Right ventricle myocardium inferior (tissue), 1 donor: ENCODE measurements around the gene ANO6. TPM values are rescaled to one million over a fixed set of nuclear protein-coding genes. Genes with fewer than 3 reads are reported as not detected.
"Not testable (repeated sequence)": the region's sequence is repeated elsewhere in the genome, so short reads cannot be mapped to it uniquely, and the experiment has no call there.

Experiments used
- ATAC-seq: fragments of 200-7000 bp; cut with Tn5 transposase; one replicate; pipeline ENCODE4 v1.9.1; 2020; ENCODE audit warnings: mild to moderate bottlenecking, moderate library complexity
- DNase-seq: peaks from one replicate; pipeline ENCODE4 v3.0.0; 2021; ENCODE audit errors: missing footprints
- intact Hi-C: fragments of 100-400 bp; cut with DNase I; formaldehyde crosslinking; loops from one replicate; pipeline ENCODE4 v1.11.0; 2022
- total RNA-seq: library from RNA; stranded (reverse); fragmentation: NEBNext Ultra II Directional; extraction: Animal tissue kit (Norgen Biotek cat#: 25700); gene quantifications from one replicate; pipeline ENCODE4 v1.2.1, GENCODE V29; 2021
- donor health status: DM: no; HTN: yes; CAD: no; lungs with severe emphysema.

The ANO6 gene
- total RNA-seq, 1 donor from 2014 or later: 49.0 TPM

DNA sequence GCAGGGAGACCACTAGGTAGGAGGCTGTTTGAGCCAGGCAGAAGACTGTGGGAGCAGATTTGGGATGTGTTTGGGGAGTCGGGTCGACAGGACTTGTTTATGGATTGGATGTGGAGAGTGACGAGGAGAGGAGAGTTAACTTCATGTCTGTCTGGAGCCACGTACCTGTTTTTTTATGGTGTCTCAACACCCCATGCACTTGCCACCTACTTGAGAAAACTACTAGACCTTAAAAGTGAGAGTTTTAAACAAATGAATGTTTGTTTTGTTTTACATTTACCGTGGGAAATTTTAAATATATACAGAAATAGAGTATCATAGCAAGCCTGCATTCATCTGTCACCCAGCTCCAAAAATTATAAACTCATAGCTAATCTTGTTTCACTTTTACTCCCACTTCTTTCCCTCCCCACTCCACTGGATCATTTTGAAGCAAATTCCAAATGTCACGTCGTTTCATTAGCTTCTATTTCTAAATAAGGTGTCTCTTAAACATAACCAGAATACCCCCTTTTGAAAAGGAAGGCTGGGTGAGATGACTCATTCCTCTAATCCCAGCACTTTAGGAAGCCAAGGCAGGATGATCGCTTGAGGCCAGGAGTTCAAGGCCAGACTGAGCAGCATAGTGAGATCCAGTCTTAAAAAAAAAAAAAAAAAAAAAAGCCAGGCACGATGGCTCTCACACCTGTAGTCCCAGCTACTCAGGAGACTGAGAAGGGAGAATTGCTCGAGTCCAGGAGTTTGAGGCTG, 136.2 kb downstream of the ANO6 start:
- ATAC-seq (no peak), DNase-seq (no peak)
- intact Hi-C loops: no loop called here

GRCh38 chr12:45353944-45354343, 138.0 kb downstream of the ANO6 start:
- intact Hi-C loops: no loop called here
- no peak for ATAC-seq
- no peak for DNase-seq

- ATAC-seq (no peak), DNase-seq (no peak)
- intact Hi-C loops: no loop called here
Observed at GRCh38 chr12:45354399-45354798, 138.5 kb downstream of the ANO6 start.

DNA sequence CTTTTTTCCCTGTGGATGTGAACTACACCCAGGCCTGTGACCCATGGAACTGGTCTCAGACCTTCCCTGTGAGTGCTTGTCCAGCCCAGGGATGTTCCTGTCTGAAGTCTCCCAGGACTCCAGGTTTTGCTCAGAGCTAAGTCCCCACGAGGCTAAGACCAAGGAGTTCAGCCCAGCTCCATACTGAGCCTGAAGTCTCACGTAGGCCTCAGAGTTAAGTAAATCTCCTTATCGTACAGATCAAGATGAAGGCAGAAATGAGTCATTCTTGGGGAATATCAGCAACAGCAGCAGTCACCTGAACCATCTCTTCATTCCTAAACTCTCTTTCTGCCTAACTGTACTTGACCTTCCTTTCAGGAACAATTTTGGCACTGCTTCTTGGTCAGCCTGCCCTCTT, 139.8 kb downstream of the ANO6 start:
- ATAC-seq: no peak
- DNase-seq: no peak
- intact Hi-C loops: no loop called here

GRCh38 chr12:45356822-45357538, 141.1 kb downstream of the ANO6 start:
- DNase-seq (no peak), ATAC-seq (peak; percentile 13)
- intact Hi-C loops: no loop called here

DNA sequence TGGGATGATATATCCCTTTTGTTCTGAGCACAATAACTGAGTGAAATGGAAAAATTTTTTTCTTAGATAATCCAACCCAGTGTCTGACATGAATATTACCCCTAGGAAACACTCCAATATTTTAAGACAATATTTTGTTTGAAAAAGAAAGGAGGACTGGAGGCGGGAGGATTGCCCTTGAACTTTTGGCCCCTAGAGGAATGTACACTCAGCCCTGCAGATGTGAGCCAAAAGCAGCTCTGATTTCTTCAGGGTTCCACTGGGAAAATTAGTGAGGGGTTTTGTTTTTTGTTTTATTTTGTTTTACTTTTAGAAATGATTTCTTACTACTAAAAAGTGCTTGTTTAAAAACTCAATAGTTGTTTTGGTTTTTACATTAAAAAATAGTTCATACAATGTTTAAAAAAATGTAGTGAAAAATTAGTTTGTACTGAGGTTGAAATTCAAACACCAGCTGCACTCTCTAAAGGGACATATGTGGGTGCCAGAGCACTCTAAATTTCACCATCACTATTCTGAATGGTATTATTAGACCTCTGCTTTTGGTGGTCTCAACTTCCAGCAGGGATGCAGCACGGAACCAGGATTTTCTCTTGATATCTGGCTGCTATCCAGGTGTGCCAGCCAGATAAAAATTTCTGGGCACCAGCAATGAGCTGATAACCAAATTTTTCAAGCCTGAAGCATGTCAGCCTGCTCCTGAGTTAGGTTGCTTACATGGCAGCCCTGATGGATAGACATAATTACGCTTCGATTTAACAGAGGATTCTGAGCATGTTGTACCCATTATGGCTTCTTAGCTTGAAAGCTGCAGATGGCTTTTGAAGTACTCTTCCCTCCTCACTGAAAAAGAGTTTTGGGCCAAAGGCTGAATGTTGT, 141.9 kb downstream of the ANO6 start:
- intact Hi-C loops: no loop called here

GRCh38 chr12:45362291-45362690, 146.4 kb downstream of the ANO6 start:
- intact Hi-C loops: no loop called here
- no peak for ATAC-seq
- DNase-seq: no peak

More for the DNA sequence above, 141.9 kb downstream of the ANO6 start:
- ATAC-seq: peak; percentile 86
- DNase-seq: no peak

- ATAC-seq: no peak
- DNase-seq: no peak
- intact Hi-C loops: no loop called here
Observed at GRCh38 chr12:45363903-45364302, 148.0 kb downstream of the ANO6 start.

DNA sequence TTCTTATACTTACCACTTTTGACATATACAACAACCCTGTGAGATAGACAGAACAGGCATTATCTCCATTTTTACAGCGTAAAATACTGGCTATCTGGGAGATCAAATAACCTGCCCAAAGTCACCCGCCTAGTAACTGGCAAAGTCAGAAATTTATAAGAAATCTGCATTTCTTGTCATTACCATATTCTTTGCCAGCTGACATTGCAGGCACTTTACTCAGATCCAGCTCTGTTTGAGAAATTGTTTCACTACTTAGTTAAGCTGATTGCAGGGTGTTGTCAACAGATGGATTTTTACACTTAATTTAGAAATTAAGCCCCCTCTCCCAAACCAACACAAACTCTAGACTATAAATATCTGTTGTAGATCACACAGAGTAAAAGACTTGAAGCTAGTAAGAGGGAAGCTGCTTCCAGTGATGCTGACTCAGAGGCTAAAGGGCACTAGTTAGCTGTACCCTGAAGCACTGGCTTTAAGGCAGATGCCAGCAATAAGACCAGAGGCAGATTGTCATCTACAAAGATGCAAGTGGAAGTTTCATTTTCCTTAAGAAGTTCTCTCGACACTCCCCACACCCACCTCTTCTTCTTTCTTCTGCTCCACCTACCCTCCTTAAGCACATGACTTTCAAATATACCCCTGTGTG, 153.1 kb downstream of the ANO6 start:
- no peak for ATAC-seq
- no peak for DNase-seq
- intact Hi-C loops: no loop called here

DNA sequence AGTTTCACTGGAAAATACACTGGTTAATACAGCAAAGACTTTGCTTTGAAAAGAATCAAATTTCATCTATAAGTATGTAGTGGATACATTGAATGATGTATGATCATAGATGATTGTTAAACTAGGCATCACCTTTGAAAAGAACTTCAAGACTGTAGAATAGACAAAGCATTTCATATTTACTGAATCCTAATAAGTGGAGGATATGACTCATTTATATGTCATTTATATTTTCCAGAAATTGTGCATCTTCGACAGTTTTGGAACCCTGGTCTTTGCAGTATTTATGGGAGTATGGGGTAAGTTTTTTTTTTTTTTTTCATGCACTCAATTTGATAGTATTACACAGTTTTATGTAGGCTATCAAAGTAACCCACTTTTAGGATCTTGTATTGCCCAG, 161.9 kb downstream of the ANO6 start:
- intact Hi-C loops: no loop called here
- ATAC-seq (no peak), DNase-seq (no peak)

DNA sequence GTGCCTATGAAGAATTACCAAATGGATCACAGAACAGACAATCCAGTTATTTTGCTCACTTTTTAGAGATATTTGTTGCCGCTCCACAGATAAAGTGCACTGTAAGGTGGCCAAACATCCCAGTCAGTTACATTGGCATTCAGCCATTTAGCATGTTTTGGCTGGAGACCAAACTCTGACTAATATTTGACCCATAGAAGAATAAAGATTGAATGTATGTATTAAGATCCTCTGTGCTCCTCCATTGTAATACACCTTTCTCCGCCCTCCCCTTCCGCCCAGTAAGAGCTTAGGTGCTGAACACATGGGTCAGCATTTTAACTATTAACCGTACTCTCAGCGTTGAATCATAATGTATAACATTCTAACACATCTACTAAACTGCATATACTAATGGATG, 163.4 kb downstream of the ANO6 start:
- ATAC-seq (no peak), DNase-seq (no peak)
- intact Hi-C loops: no loop called here

DNA sequence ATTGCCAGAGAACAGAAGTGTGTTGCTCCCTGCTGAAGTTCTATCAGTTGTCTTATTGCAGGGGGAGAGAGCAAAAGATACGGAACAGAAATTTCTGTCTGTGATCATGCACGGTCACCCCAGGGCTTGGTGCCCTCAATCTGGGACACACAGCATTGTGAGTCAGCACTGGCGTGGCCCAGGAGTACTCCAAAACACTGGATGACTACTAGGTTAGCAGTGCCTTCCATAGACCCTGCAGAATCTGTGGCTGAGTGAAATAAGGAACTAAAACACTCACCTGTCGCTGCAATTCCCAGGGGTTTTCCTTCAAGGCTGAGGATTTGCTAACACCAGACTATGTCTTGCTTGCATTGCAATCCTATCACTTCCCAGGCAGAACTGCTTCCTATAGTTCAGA, 165.5 kb downstream of the ANO6 start:
- intact Hi-C loops: no loop called here
- DNase-seq: no peak
- ATAC-seq: no peak

DNA sequence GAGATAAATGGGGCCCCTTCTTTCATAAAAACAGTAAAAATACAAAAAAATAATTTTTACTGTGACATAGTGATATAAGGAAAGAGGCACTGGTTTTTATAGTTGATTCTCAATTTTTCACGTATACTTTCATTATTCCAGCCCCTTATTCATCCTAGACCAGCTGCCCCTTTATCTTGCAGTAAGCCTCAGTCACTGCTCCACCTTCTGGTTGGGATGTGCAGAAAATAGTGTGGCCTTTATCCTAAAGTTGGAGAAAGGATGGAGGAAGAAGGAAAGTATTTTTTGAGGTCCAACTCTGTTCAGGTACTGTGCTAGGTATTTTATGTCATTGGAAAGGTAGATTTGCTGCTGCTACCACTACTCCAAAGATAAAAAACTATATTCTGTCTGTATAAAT, 172.7 kb downstream of the ANO6 start:
- ATAC-seq (no peak), DNase-seq (no peak)
- intact Hi-C loops: loop anchor here (5.0 kb wide), 3 partner anchors 121 to 216 kb away; partner anchors contain the start of gene ANO6

DNA sequence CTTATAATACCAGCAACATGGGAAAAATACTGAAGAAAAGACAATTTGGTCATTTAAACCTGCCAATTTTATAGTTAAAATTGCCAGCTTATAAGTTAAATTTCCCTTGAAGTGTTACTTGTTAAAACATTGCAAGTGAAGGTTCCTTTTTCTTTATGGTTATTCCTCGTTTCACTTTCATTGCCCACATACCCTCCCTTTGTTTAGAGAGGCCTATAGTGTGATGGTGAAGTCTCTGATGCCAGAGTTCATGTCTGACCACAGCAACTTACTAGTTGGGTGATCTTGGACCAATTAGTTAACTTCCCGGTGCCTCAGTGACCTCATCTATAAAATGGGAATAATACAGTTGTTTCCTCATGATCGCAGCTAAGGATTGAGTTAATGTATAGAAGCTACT, 173.5 kb downstream of the ANO6 start:
- no peak for DNase-seq
- no peak for ATAC-seq
- intact Hi-C loops: loop anchor here (5.0 kb wide), 3 partner anchors 122 to 217 kb away; partner anchors contain the start of gene ANO6

GRCh38 chr12:45397499-45397898, 181.6 kb downstream of the ANO6 start:
- DNase-seq, intact Hi-C loops, ATAC-seq: not testable (repeated sequence)

DNA sequence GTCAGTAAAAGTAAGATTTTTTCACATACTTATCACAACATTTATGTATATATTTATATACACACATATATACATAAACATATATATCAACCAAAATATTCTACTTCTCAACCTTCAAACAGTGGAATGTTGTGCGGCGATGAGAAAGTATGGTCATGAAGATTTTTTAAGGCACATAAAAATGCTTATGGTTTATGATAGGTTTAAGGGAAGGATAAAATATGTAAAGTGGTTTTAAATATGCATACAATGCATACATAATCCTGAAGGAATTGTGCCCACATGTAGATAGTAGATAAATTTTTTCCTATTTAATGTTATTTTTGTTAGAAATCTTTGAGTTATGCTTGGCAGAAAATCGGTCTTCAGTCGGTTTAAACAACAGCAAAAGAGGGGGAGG, 182.7 kb downstream of the ANO6 start:
- ATAC-seq (no peak), DNase-seq (no peak)
- intact Hi-C loops: no loop called here

- intact Hi-C loops: no loop called here
- DNase-seq (no peak), ATAC-seq (peak; percentile 96)
Observed at GRCh38 chr12:45400991-45401390, 185.1 kb downstream of the ANO6 start.

GRCh38 chr12:45402288-45402687, 186.4 kb downstream of the ANO6 start:
- peak; percentile 43 for ATAC-seq
- intact Hi-C loops: no loop called here
- DNase-seq: no peak
